ENCODE measurements around the gene DKK1. TPM values are rescaled to one million over a fixed set of nuclear protein-coding genes. Genes with fewer than 3 reads are reported as not detected.
A peak's percentile ranks its signal among the peaks of the same experiment; 100 is the strongest.

DKK1 gene
- total RNA-seq, 1 experiment from 2014 or later = 75.2 TPM

GRCh38 chr10:52297747-52298146 is 16.3 kb upstream of the DKK1 start:
- intact Hi-C loops (cut with micrococcal nuclease; ENCODE audit: unreplicated experiment) = no loop called here
- Histone ChIP-seq H3K4me1 (replicated peaks; ENCODE audit: insufficient read depth) (no peaks in the 10 kb centered on the region), H4K20me1 (ENCODE audit: insufficient read depth) (no peaks in the 10 kb centered on the region), H3K27me3 (ENCODE audit: insufficient read depth, low read depth) (no peaks in the 10 kb centered on the region), H3K79me2 (ENCODE audit: low read depth) (no peaks in the 10 kb centered on the region), H3K27ac (no peak overlapping the region), H3K36me3 (ENCODE audit: low read depth) (no peaks in the 10 kb centered on the region), H3K9me3 (ENCODE audit: insufficient read depth, low read depth) (no peaks in the 10 kb centered on the region), H3K4me3 (no peak overlapping the region), H2AFZ (no peak overlapping the region), H3K4me2 (no peak overlapping the region), H3F3A (ENCODE audit: insufficient read depth, low read depth) (0 out of 2 replicates have a peak, but pooled peaks cover 12% of the 10 kb centered on the region), H3K9me2 (ENCODE audit: insufficient read depth) (no peaks in the 10 kb centered on the region)
- CTCF ChIA-PET = no interaction called here
- no peak for DNase-seq
- BruUV-seq (replicated peaks) = no TSS peak
- TF ChIP-seq CTCF (conservative IDR thresholded peaks at IDR 0.05) (no peak), EZH2 (IDR thresholded peaks at IDR 0.05; ENCODE audit: low read depth) (no peak)
- POLR2A ChIA-PET (ENCODE audit: unreplicated experiment) = interaction anchor here (0.7 kb wide), 1 partner anchor 59 kb away, joined by 7 read pairs; no protein-coding TSS in a partner anchor

- Histone ChIP-seq H3F3A (ENCODE audit: insufficient read depth, low read depth) (0 out of 2 replicates have a peak, but pooled peaks cover 12% of the 10 kb centered on the region), H3K27me3 (ENCODE audit: insufficient read depth, low read depth) (no peaks in the 10 kb centered on the region), H3K4me3 (no peak overlapping the region), H3K27ac (no peak overlapping the region), H2AFZ (no peak overlapping the region), H3K9me2 (ENCODE audit: insufficient read depth) (no peaks in the 10 kb centered on the region), H3K36me3 (ENCODE audit: low read depth) (no peaks in the 10 kb centered on the region), H3K9me3 (ENCODE audit: insufficient read depth, low read depth) (no peaks in the 10 kb centered on the region), H3K79me2 (ENCODE audit: low read depth) (no peaks in the 10 kb centered on the region), H3K4me1 (replicated peaks; ENCODE audit: insufficient read depth) (no peaks in the 10 kb centered on the region), H4K20me1 (ENCODE audit: insufficient read depth) (no peaks in the 10 kb centered on the region), H3K4me2 (no peak overlapping the region)
- POLR2A ChIA-PET (ENCODE audit: unreplicated experiment) = no interaction called here
- CTCF ChIA-PET = no interaction called here
- no TSS peak for BruUV-seq (replicated peaks)
- TF ChIP-seq CTCF (conservative IDR thresholded peaks at IDR 0.05) (no peak), EZH2 (IDR thresholded peaks at IDR 0.05; ENCODE audit: low read depth) (no peak)
- DNase-seq = no peak
- intact Hi-C loops (cut with micrococcal nuclease; ENCODE audit: unreplicated experiment) = no loop called here
Observed at GRCh38 chr10:52300599-52301277, 13.3 kb upstream of the DKK1 start.

GRCh38 chr10:52308251-52309031 is 5.6 kb upstream of the DKK1 start:
- no peak overlapping the region for H3K27ac ChIP-seq
- H3K4me3 ChIP-seq = no peak overlapping the region; the same call in 1 of the 2 replicates
- TF ChIP-seq EZH2 (IDR thresholded peaks at IDR 0.05; ENCODE audit: low read depth) (no peak), CTCF (conservative IDR thresholded peaks at IDR 0.05) (peak; percentile 85)
- H3K79me2 ChIP-seq (ENCODE audit: low read depth) = no peaks in the 10 kb centered on the region
- peaks cover 6% of the 10 kb centered on the region; the same call in 1 of the 2 replicates for H3F3A ChIP-seq (ENCODE audit: insufficient read depth, low read depth)
- H3K9me3 ChIP-seq (ENCODE audit: insufficient read depth, low read depth) = no peaks in the 10 kb centered on the region
- intact Hi-C loops (cut with micrococcal nuclease; ENCODE audit: unreplicated experiment) = loop anchor here (1.0 to 2.0 kb wide), 5 partner anchors 181 to 472 kb away; no protein-coding TSS in a partner anchor
- H2AFZ ChIP-seq = no peak overlapping the region; the same call in 1 of the 2 replicates
- peak in 1 of 2 experiments; percentile 64 for DNase-seq
- ChIA-PET POLR2A (ENCODE audit: unreplicated experiment) (no interaction called here), CTCF (interaction anchor here (0.5 to 2.4 kb wide), 11 partner anchors 8 to 1261 kb away, joined by 3 to 21 read pairs (median 5); no protein-coding TSS in a partner anchor)
- no TSS peak for BruUV-seq (replicated peaks)
- H4K20me1 ChIP-seq (ENCODE audit: insufficient read depth) = no peaks in the 10 kb centered on the region
- no peaks in the 10 kb centered on the region for H3K9me2 ChIP-seq (ENCODE audit: insufficient read depth)
- H3K27me3 ChIP-seq (ENCODE audit: insufficient read depth, low read depth) = no peaks in the 10 kb centered on the region
- peaks cover 12% of the 10 kb centered on the region for H3K4me1 ChIP-seq (replicated peaks; ENCODE audit: insufficient read depth)
- H3K36me3 ChIP-seq (ENCODE audit: low read depth) = no peaks in the 10 kb centered on the region
- peak overlapping the region; percentile 64 for H3K4me2 ChIP-seq

All from PC-9 (cell line).